K562 (cell line): ENCODE results near the gene SPRY4. TPM values are rescaled to one million over a fixed set of nuclear protein-coding genes. Genes with fewer than 3 reads are reported as not detected.
A peak's percentile ranks its signal among the peaks of the same experiment; 100 is the strongest.

Experiments used
- CBX3 ChIP-seq, 2 experiments: IDR thresholded peaks; 1 replicate in 1 of 2; 2 replicates in 1 of 2; pipeline ENCODE4 v1.6.1; 2012; ENCODE audit warnings: inconsistent platforms in 2 of 2, low read length in 2 of 2, borderline replicate concordance in 1 of 2, control low read depth in 1 of 2
- EP400 ChIP-seq: fragments of 450-650 bp; IDR thresholded peaks from 2 replicates; pipeline ENCODE4 v1.6.1; 2017; ENCODE audit warnings: antibody characterized with exemption, mild to moderate bottlenecking, moderate library complexity
- FOXK2 ChIP-seq, 2 experiments: fragments of 450-650 bp; IDR thresholded peaks in 1 of 2; conservative IDR thresholded peaks in 1 of 2; 2 replicates each; pipeline ENCODE4 v1.6.1; 2016; ENCODE audit warnings: low read depth in 2 of 2, mild to moderate bottlenecking in 1 of 2
- GTF2F1 ChIP-seq: IDR thresholded peaks from 2 replicates; pipeline ENCODE4 v1.6.1; 2011; ENCODE audit warnings: low read depth, low read length, improper control_type of control experiment
- HNRNPH1 ChIP-seq: fragments of 200-400 bp; formaldehyde crosslinking; optimal IDR thresholded peaks from 2 replicates; pipeline ENCODE3; 2017; ENCODE audit warnings: low read depth, mild to moderate bottlenecking, low read length, moderate library complexity
- JUND ChIP-seq, 2 experiments: IDR thresholded peaks; 2 replicates in 1 of 2; 3 replicates in 1 of 2; pipeline ENCODE4 v1.6.1; 2011; ENCODE audit warnings: borderline replicate concordance in 2 of 2, low read depth in 2 of 2, low read length in 2 of 2, improper control_type of control experiment in 1 of 2, missing biosample characterization in 1 of 2, missing genetic modification characterization in 1 of 2, missing genetic modification reagents in 1 of 2
- NUFIP1 ChIP-seq: fragments of 450-650 bp; IDR thresholded peaks from 2 replicates; pipeline ENCODE4 v1.6.1; 2018; ENCODE audit not compliant: partially characterized antibody
- RBFOX2 ChIP-seq: fragments of 200-400 bp; formaldehyde crosslinking; IDR thresholded peaks from 2 replicates; pipeline ENCODE4 v1.6.1; 2017; ENCODE audit warnings: low read depth, mild to moderate bottlenecking, low read length, moderate library complexity
- SMARCC2 ChIP-seq: fragments of 450-650 bp; IDR thresholded peaks from 2 replicates; pipeline ENCODE4 v1.6.1; 2017; ENCODE audit warnings: antibody characterized with exemption, moderate library complexity, mild to moderate bottlenecking, low read depth
- ZFP36 ChIP-seq: fragments of 150-350 bp; IDR thresholded peaks from 2 replicates; pipeline ENCODE4 v1.6.1; 2018; ENCODE audit warnings: low read length, low read depth; ENCODE audit not compliant: partially characterized antibody
- ZNF780A ChIP-seq: fragments of 250-450 bp; sonication (Bioruptor Pico); IDR thresholded peaks from 2 replicates; pipeline ENCODE4 v1.5.0; 2021; ENCODE audit warnings: mild to moderate bottlenecking
- polyA plus RNA-seq, 8 experiments: library from polyadenylated mRNA; depleted of rRNA in 4 of 8; stranded (reverse) in 5 of 8; unstranded in 3 of 8; fragments of >200 nt; fragmentation: Nextera tagmentation in 2 of 8; fragmentation: Illumina TruSeq in 1 of 8; extraction: Ambion mirVana in 2 of 8; extraction: Trizol in 1 of 8; gene quantifications; 2 replicates each; pipeline versions ENCODE4 v1.2.1 to v1.2.3, GENCODE V29; 2011 to 2014; ENCODE audit warnings: inconsistent platforms in 1 of 8, missing spikeins in 1 of 8
- total RNA-seq, 7 experiments: library from RNA; depleted of rRNA in 6 of 7; stranded (reverse); fragments of >200 nt in 6 of 7; fragmentation: Illumina TruSeq in 2 of 7; extraction: Trizol in 2 of 7; gene quantifications; 2 replicates each; pipeline versions ENCODE4 v1.2.1 to v1.2.3, GENCODE V29; 2011 to 2021; ENCODE audit warnings: low replicate concordance in 1 of 7
- TF ChIP-seq, protein P1 (sequence below), 2 experiments: fragments of 450-650 bp; formaldehyde crosslinking in 1 of 2; IDR thresholded peaks; 2 replicates each; pipeline versions ENCODE4 v1.4.0 to v1.6.1; 2014 to 2020; ENCODE audit warnings: mild to moderate bottlenecking in 2 of 2, borderline replicate concordance in 1 of 2, low read depth in 1 of 2
- TF ChIP-seq, protein P2 (sequence below), 2 experiments: fragments of 150-350 bp in 1 of 2; IDR thresholded peaks; 2 replicates each; pipeline ENCODE4 v1.6.1; 2012 to 2016; ENCODE audit warnings: low read depth in 2 of 2, low read length in 2 of 2, mild to moderate bottlenecking in 1 of 2, moderate library complexity in 1 of 2

Gene SPRY4
- total and polyA plus RNA-seq, 9 of the 15 experiments (the other 6 are each of a cell fraction or from before 2014, with no cell fraction given) = 2.6 to 24.2 (median 9.5) TPM

DNA sequence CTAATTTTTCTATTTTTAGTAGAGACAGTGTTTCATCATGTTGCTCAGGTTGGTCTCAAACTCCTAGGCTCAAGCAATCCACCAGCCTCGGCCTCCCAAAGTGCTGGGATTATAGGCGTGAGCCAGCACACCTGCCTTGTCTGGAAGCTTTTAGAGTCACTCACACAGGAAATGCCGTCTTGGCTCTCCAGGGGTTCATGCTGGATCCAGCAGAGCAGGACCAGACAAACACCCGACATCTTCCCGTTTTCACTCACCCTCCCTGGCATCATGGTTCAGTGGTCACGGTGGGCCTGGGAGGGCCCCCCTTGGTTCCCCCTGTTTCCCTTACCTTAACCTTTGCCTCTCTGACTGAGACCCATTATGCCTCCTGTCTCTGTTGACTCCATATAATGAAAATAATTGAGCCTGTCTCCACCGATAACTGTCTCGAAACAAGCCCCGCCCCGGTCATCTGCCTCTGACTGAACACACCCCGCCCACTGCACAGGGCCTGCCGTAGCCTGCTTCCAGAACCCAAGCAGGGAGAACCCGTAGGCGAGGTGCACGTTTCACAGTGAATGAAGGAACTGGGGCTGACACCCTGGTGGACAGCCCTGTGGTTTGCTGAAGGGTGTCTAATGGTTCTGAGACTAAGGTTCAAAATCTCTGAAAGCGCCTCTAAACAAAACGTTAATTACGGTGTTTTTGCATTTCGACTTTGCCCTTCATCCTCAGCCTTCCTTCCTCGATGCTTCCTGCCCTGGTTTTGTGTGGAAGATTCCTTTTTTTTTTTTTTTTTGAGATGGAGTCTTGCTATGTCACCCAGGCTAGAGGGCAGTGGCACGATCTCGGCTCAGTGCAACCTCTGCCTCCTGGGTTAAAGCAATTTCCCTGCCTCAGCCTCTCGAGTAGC lies 39.7 kb upstream of the SPRY4 start (continued):
- TF ChIP-seq, protein P1, sequence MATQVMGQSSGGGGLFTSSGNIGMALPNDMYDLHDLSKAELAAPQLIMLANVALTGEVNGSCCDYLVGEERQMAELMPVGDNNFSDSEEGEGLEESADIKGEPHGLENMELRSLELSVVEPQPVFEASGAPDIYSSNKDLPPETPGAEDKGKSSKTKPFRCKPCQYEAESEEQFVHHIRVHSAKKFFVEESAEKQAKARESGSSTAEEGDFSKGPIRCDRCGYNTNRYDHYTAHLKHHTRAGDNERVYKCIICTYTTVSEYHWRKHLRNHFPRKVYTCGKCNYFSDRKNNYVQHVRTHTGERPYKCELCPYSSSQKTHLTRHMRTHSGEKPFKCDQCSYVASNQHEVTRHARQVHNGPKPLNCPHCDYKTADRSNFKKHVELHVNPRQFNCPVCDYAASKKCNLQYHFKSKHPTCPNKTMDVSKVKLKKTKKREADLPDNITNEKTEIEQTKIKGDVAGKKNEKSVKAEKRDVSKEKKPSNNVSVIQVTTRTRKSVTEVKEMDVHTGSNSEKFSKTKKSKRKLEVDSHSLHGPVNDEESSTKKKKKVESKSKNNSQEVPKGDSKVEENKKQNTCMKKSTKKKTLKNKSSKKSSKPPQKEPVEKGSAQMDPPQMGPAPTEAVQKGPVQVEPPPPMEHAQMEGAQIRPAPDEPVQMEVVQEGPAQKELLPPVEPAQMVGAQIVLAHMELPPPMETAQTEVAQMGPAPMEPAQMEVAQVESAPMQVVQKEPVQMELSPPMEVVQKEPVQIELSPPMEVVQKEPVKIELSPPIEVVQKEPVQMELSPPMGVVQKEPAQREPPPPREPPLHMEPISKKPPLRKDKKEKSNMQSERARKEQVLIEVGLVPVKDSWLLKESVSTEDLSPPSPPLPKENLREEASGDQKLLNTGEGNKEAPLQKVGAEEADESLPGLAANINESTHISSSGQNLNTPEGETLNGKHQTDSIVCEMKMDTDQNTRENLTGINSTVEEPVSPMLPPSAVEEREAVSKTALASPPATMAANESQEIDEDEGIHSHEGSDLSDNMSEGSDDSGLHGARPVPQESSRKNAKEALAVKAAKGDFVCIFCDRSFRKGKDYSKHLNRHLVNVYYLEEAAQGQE (IDR thresholded peaks at IDR 0.05; ENCODE audit: borderline replicate concordance) = peak; percentile 26; the same call in 1 of the 2 replicates
- TF ChIP-seq, protein P1 (CRISPR knock-in tag; IDR thresholded peaks at IDR 0.05; ENCODE audit: low read depth) = no peak
- TF ChIP-seq ZNF780A (CRISPR knock-in tag) (peak; percentile 68; the same call in 1 of the 2 replicates), HNRNPH1 (no peak), RBFOX2 (peak; percentile 40; the same call in 1 of the 2 replicates), SMARCC2 (0 out of 2 replicates have a peak, but pooled peaks have one; percentile 8), CBX3 (IDR thresholded peaks at IDR 0.05; ENCODE audit: borderline replicate concordance in 1 of 2, low read length in 2 of 2) (peak in 1 of 2 experiments; percentile 42; a peak in 1 of 3 replicates), EP400 (0 out of 2 replicates have a peak, but pooled peaks have one; percentile 18), FOXK2 (conservative IDR thresholded peaks at IDR 0.05 in 1 of 2, IDR thresholded peaks at IDR 0.05 in 1 of 2; ENCODE audit: low read depth in 2 of 2) (peak; percentile 48 to 51; a peak in 2 of 4 replicates), JUND (IDR thresholded peaks at IDR 0.05; ENCODE audit: borderline replicate concordance, low read depth, low read length) (peak; percentile 48; the same call in 1 of the 2 replicates), JUND (tag; IDR thresholded peaks at IDR 0.05; ENCODE audit: borderline replicate concordance, low read depth, low read length) (no peak), ZFP36 (peak; percentile 84), NUFIP1 (no peak), GTF2F1 (no peak)
- TF ChIP-seq, protein P2, sequence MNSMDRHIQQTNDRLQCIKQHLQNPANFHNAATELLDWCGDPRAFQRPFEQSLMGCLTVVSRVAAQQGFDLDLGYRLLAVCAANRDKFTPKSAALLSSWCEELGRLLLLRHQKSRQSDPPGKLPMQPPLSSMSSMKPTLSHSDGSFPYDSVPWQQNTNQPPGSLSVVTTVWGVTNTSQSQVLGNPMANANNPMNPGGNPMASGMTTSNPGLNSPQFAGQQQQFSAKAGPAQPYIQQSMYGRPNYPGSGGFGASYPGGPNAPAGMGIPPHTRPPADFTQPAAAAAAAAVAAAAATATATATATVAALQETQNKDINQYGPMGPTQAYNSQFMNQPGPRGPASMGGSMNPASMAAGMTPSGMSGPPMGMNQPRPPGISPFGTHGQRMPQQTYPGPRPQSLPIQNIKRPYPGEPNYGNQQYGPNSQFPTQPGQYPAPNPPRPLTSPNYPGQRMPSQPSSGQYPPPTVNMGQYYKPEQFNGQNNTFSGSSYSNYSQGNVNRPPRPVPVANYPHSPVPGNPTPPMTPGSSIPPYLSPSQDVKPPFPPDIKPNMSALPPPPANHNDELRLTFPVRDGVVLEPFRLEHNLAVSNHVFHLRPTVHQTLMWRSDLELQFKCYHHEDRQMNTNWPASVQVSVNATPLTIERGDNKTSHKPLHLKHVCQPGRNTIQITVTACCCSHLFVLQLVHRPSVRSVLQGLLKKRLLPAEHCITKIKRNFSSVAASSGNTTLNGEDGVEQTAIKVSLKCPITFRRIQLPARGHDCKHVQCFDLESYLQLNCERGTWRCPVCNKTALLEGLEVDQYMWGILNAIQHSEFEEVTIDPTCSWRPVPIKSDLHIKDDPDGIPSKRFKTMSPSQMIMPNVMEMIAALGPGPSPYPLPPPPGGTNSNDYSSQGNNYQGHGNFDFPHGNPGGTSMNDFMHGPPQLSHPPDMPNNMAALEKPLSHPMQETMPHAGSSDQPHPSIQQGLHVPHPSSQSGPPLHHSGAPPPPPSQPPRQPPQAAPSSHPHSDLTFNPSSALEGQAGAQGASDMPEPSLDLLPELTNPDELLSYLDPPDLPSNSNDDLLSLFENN (IDR thresholded peaks at IDR 0.05; ENCODE audit: low read depth in 2 of 2, low read length in 2 of 2) = 0 out of 4 replicates have a peak, but pooled peaks of 1 of the 2 experiments have one; percentile 24
